ENCODE data around the gene PILRA.
A peak's percentile ranks its signal among the peaks of the same experiment; 100 is the strongest.
"Not testable (repeated sequence)": the region's sequence is repeated elsewhere in the genome, so short reads cannot be mapped to it uniquely, and the experiment has no call there.

The PILRA gene

DNA sequence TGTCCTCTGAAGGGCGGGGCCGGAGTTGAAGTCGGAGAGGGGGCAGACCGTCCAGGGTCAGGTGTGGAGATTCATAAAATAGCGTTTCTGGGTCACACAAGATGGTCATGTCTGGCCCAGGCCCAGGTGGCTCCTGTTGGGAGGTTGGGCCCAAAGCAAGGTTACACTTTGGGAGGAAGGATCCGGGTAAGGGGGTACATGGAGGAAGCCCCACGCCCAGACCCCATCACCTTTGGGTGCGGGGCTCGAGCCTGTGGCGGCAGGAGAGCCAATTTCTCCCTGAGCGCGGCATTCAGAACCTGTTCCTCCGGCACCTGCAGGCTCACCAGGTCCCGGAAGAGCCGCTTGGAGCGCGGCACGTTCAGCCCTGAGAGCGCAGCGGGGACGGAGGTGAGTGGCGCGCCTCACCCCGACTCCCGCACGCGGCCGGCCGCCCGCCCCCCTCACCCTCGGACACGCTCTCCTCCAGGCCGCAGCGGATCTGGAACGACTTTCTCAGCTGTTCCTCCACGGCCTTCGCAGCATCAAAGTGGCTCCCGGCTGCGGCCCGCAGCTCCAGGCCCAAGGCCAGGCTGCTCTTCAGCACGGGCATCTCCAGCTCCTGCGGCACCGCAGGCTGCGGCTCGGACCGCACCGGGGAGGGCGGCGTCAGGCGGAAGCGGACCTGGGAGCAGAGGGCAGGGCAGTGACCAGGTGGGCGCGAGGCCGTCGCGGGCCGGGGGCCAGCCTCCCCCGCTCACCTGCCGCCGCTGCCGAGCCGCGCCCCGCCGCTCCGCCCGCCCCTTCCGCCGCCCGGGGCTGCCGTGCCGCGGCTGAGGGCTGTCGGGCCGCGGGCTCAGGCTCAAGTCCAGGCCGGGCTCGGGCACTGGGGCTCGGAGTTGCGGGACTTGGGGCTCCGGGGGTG lies 62.4 kb downstream of the PILRA start:
- no peak for DNase-seq

- DNase-seq: no peak
Observed at GRCh38 chr7:100437150-100438100, 64.1 kb downstream of the PILRA start.

DNA sequence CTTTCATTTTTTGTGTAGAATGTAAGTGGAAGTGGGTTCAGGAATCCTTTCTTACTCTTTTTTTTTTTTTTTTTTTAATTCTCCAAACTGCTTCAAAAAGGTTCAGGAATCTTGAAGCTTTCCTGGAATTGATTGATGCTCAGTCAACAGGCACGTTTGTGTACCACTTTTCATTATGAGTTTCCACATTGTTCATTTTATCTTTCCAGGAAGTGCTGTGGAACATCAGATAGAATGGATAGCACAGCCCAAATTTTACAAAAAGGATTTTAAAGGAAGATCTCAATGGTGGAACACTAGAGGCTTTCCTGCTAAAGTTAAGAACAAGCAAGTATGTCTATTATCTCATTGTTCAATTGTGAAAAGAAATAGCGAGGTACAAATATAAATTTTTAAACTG lies 64.9 kb downstream of the PILRA start:
- no peak for DNase-seq

- DNase-seq: not testable (repeated sequence)
Observed at GRCh38 chr7:100438731-100439130, 65.4 kb downstream of the PILRA start.

GRCh38 chr7:100439244-100439643 lies 66.0 kb downstream of the PILRA start:
- not testable (repeated sequence) for DNase-seq

- no peak for DNase-seq
Observed at GRCh38 chr7:100441641-100442535, 68.6 kb downstream of the PILRA start.

GRCh38 chr7:100443096-100443840 lies 70.0 kb downstream of the PILRA start:
- no peak for DNase-seq

DNA sequence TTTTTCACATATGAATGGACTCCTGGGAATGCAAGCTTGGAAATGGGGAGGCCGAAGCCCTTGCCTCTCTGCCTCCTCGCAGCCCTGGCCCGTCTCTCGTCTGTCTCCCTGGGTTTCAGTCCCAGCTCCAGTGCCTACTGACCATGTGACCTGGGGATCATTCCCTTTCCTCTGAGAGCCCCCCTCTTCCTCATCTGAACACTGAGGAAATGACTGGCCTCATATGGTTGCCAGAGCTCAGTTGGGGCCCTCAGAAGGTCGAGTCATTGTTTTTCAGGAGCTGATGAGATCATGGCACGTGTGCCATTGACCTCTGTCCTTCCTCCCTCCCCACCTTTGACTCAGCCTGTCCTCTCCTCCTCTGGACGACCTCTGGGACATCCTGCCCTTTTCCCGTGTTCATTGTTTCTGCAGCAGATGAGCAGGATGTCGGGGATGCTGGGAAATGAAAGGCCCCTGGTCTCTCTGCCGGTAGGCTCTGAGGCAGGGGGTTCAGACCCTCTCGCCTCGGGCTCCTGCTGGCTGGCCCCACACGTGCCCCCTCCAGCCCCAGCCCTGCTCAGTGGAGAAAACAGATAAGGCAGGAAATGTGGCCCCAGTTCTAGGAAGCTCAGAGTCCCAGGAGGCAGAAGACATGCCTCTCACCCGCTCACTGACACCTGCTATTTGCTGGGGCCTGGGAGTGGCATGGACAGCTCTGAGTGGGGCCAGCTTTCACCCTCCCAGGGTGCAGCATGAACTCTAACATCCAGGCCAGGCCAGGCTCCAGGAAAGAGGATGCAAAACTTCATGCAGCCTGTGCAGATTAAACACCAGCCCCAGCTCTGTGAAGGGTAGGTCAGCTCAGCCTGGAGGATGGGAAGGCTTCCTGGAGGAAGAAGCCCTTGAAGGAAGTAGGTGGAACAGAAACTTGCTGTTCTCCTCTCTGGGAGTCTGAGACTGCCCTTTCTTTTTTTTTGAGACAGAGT lies 71.3 kb downstream of the PILRA start:
- DNase-seq: peak in 1 of 2 donors; percentile 68

GRCh38 chr7:100446040-100446439 lies 72.8 kb downstream of the PILRA start:
- no peak for DNase-seq

- not testable (repeated sequence) for DNase-seq
Observed at GRCh38 chr7:100447363-100447762, 74.1 kb downstream of the PILRA start.

DNA sequence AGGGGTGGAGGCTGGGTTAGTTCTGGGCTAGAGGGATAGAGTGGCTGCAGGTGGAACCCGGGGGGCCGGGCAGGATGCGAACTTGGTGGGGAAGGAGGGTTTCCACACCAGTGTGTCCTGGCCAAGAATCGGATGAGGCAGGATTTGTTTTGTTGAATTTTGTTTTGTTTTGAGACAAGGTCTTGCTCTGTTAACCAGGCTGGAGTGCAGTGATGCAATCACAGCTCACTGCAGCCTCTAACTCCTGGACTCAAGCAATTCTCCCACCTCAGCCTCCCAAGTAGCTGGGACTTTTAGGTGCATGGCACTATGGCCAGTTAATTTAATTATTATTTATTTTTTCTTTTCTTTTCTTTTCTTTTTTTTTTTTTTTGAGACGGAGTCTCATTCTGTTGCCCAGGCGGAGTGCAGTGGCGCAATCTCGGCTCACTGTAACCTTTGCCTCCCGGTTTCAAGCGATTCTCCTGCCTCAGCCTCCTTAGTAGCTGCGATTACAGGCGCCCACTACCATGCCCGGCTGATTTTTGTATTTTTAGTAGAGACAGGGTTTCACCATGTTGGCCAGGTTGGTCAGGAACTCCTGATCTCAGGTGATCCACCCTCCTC lies 76.0 kb downstream of the PILRA start:
- no peak for DNase-seq

Measured in bone marrow (tissue), 2 donors.